Endothelial cell of umbilical vein (primary cell): ENCODE measurements around the gene ENKUR. TPM values are rescaled to one million over a fixed set of nuclear protein-coding genes. Genes with fewer than 3 reads are reported as not detected.

Experiments used
- BruUV-seq: library from RNA; stranded (reverse); fragments of 400-500 nt; replicated peaks from 2 replicates; lab custom pipeline; 2021; lab: Mats Ljungman, UMichigan
- CTCF ChIA-PET: fragments of 300-600, 350-600 bp; sonication (Branson Sonifier 250); formaldehyde crosslinking; loops from one replicate; lab custom pipeline; 2021; ENCODE audit warnings: antibody characterized with exemption, inconsistent platforms; lab: Charles Lee
- POLR2A ChIA-PET: fragments of 300-600, 350-600 bp; sonication (Branson Sonifier 250); formaldehyde crosslinking; loops from one replicate; lab custom pipeline; 2021; ENCODE audit warnings: antibody characterized with exemption, inconsistent platforms; lab: Charles Lee
- DNase-seq: peaks from one replicate; pipeline ENCODE4 v3.0.0-alpha.2; 2011; ENCODE audit warnings: low read depth, low spot score
- FAIRE-seq: peaks from 2 replicates; lab custom pipeline; 2011; peaks lifted over from hg19 to GRCh38; lab: Jason Lieb, UNC
- H2AFZ ChIP-seq: 2 replicates; pipeline ENCODE4 v1.6.0; 2012; ENCODE audit warnings: low read depth, low read length, control low read depth, inconsistent platforms
- H3K27ac ChIP-seq: 2 replicates; pipeline ENCODE4 v1.5.1; 2011; ENCODE audit warnings: low read depth, mild to moderate bottlenecking, control low read depth, low read length, moderate library complexity; ENCODE audit not compliant: insufficient read depth
- H3K27me3 ChIP-seq, 2 experiments: 2 replicates each; pipeline versions ENCODE4 v1.6.0 to v1.6.1; 2011; ENCODE audit warnings: low read length in 2 of 2, mixed read lengths in 1 of 2; ENCODE audit not compliant: control insufficient read depth in 2 of 2, insufficient read depth in 2 of 2
- H3K36me3 ChIP-seq, 2 experiments: 2 replicates in 1 of 2; 3 replicates in 1 of 2; pipeline ENCODE4 v1.5.1; 2011; ENCODE audit warnings: low read length in 2 of 2, mild to moderate bottlenecking in 1 of 2, moderate library complexity in 1 of 2; ENCODE audit not compliant: control insufficient read depth in 2 of 2, insufficient read depth in 2 of 2; ENCODE audit errors: extremely low read depth in 1 of 2
- H3K4me1 ChIP-seq: 3 replicates; pipeline ENCODE4 v1.5.1; 2011; ENCODE audit warnings: mild to moderate bottlenecking, low read length; ENCODE audit not compliant: control insufficient read depth, insufficient read depth; ENCODE audit errors: extremely low read depth
- H3K4me2 ChIP-seq: 2 replicates; pipeline ENCODE4 v1.6.1; 2011; ENCODE audit warnings: low read length, control low read depth, mixed read lengths; ENCODE audit not compliant: insufficient read depth
- H3K4me3 ChIP-seq, 3 experiments: fragments of 200-600 bp in 1 of 3; sonication (generic), shearing (Covaris generic) in 1 of 3; replicated peaks in 1 of 3; 2 replicates each; pipeline ENCODE4 v1.5.1; 2011 to 2016; ENCODE audit warnings: control low read depth in 3 of 3, low read length in 3 of 3, mild to moderate bottlenecking in 2 of 3, inconsistent platforms in 1 of 3, low read depth in 1 of 3, moderate library complexity in 1 of 3; ENCODE audit not compliant: insufficient read depth in 1 of 3
- H3K79me2 ChIP-seq: 2 replicates; pipeline ENCODE4 v1.6.0; 2012; ENCODE audit warnings: low read length, inconsistent platforms; ENCODE audit not compliant: control insufficient read depth, insufficient read depth
- H3K9ac ChIP-seq: replicated peaks from 2 replicates; pipeline ENCODE3; 2011; ENCODE audit warnings: low read length, control low read depth; ENCODE audit not compliant: insufficient read depth; ENCODE audit errors: extremely low read depth
- H3K9me1 ChIP-seq: replicated peaks from 3 replicates; pipeline ENCODE4 v1.6.0; 2011; ENCODE audit warnings: mild to moderate bottlenecking, low read length; ENCODE audit not compliant: control insufficient read depth, insufficient read depth; ENCODE audit errors: extremely low read depth
- H3K9me3 ChIP-seq: replicated peaks from 2 replicates; pipeline ENCODE4 v1.5.1; 2012; ENCODE audit warnings: low read length, inconsistent platforms; ENCODE audit not compliant: control insufficient read depth, insufficient read depth
- H4K20me1 ChIP-seq: replicated peaks from 2 replicates; pipeline ENCODE3; 2011; ENCODE audit warnings: mild to moderate bottlenecking, low read length; ENCODE audit not compliant: control insufficient read depth, insufficient read depth; ENCODE audit errors: extremely low read depth
- EZH2 ChIP-seq: IDR thresholded peaks from 2 replicates; pipeline ENCODE4 v1.6.1; 2012; ENCODE audit warnings: borderline replicate concordance, low read depth, mild to moderate bottlenecking, moderate library complexity, low read length, inconsistent platforms; ENCODE audit not compliant: severe bottlenecking
- FOS ChIP-seq: IDR thresholded peaks from 2 replicates; pipeline ENCODE4 v1.6.1; 2011; ENCODE audit warnings: mild to moderate bottlenecking, low read length, moderate library complexity, borderline replicate concordance; ENCODE audit not compliant: insufficient read depth
- GATA2 ChIP-seq: IDR thresholded peaks from 2 replicates; pipeline ENCODE4 v1.7.0; 2011; ENCODE audit warnings: low read depth, mild to moderate bottlenecking, moderate library complexity, mixed read lengths, low read length; ENCODE audit not compliant: insufficient read length, insufficient read depth
- JUN ChIP-seq: IDR thresholded peaks from 2 replicates; pipeline ENCODE4 v1.6.1; 2011; ENCODE audit warnings: borderline replicate concordance, low read depth; ENCODE audit not compliant: insufficient read length, insufficient read depth
- MYC ChIP-seq: IDR thresholded peaks from one replicate; pipeline ENCODE4 v1.6.1; 2011; ENCODE audit warnings: mild to moderate bottlenecking, low read depth, low read length
- POLR2A ChIP-seq: IDR thresholded peaks from 2 replicates; pipeline ENCODE4 v1.6.1; 2012; ENCODE audit warnings: low read depth, mild to moderate bottlenecking, control low read depth, low read length
- POLR2AphosphoS5 ChIP-seq: IDR thresholded peaks from 2 replicates; pipeline ENCODE4 v1.6.1; 2012; ENCODE audit warnings: low read depth, mild to moderate bottlenecking, control low read depth, low read length, moderate library complexity; ENCODE audit not compliant: insufficient read depth
- dilution Hi-C: fragments of 300-500 bp; cut with MboI; formaldehyde crosslinking; loops from one replicate; pipeline ENCODE4 v1.15.0; 2019; ENCODE audit warnings: low sequenced_read_pairs; ENCODE audit not compliant: extremely low pct_ligation_motif_present
- intact Hi-C: fragments of 100-400 bp; cut with micrococcal nuclease; formaldehyde crosslinking; loops from one replicate; pipeline ENCODE4 v1.10.0; 2022
- polyA plus RNA-seq, 4 experiments: library from polyadenylated mRNA; depleted of rRNA in 3 of 4; stranded (reverse) in 3 of 4; unstranded in 1 of 4; fragments of >200 nt; gene quantifications; 2 replicates each; pipeline versions ENCODE4 v1.2.1 to v1.2.3, GENCODE V29; 2011 to 2012; ENCODE audit warnings: missing spikeins in 1 of 4
- total RNA-seq: library from RNA; stranded (reverse); gene quantifications from 2 replicates; pipeline ENCODE4 v1.2.3, GENCODE V29; 2021
- TF ChIP-seq, protein P1 (sequence below): IDR thresholded peaks from 2 replicates; pipeline ENCODE4 v1.6.1; 2011; ENCODE audit not compliant: insufficient read depth, insufficient read length
- TF ChIP-seq, protein P2 (sequence below), 2 donors: IDR thresholded peaks; 1 replicate in 1 of 2; 2 replicates in 1 of 2; pipeline ENCODE4 v1.5.1; 2011; ENCODE audit warnings: low read length in 2 of 2, mild to moderate bottlenecking in 2 of 2, moderate library complexity in 2 of 2, control low read depth in 1 of 2, inconsistent platforms in 1 of 2, low read depth in 1 of 2; ENCODE audit not compliant: insufficient read depth in 1 of 2; ENCODE audit errors: extremely low read depth in 1 of 2

ENKUR gene
- total and polyA plus RNA-seq, 2 donors (not counting 3 experiments of a cell fraction or from before 2014, with no cell fraction given): 0.07 to 0.35 TPM

DNA sequence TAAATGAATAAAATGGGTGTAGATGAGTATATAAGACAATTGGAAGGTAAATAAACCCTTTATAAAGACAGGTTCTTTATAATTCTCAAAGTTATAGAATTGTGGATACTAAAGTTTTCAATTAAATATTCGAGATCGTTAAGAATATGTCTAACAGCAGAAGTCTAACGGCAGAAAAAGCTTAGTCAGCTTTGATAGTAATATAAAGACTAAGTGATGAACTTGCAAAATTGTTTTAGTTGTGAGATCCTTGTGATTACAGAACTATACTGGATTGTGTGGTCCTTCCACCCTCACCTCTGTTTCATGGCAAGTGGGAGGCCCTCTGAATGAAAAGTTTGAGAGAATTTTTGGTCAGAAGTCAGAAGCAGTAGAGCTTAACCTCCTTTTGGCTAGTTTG is 2.7 kb upstream of the ENKUR start:
- dilution Hi-C loops (no loop called here), intact Hi-C loops (loop anchor here (5.0 kb wide), 1 partner anchor 121 kb away; no protein-coding TSS in a partner anchor)
- no peak for TF ChIP-seq POLR2AphosphoS5
- TF ChIP-seq GATA2: no peak
- TF ChIP-seq JUN: no peak
- no peak for TF ChIP-seq FOS
- no peak for TF ChIP-seq MYC
- TF ChIP-seq, protein P1, sequence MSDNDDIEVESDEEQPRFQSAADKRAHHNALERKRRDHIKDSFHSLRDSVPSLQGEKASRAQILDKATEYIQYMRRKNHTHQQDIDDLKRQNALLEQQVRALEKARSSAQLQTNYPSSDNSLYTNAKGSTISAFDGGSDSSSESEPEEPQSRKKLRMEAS: no peak
- TF ChIP-seq, protein P2, sequence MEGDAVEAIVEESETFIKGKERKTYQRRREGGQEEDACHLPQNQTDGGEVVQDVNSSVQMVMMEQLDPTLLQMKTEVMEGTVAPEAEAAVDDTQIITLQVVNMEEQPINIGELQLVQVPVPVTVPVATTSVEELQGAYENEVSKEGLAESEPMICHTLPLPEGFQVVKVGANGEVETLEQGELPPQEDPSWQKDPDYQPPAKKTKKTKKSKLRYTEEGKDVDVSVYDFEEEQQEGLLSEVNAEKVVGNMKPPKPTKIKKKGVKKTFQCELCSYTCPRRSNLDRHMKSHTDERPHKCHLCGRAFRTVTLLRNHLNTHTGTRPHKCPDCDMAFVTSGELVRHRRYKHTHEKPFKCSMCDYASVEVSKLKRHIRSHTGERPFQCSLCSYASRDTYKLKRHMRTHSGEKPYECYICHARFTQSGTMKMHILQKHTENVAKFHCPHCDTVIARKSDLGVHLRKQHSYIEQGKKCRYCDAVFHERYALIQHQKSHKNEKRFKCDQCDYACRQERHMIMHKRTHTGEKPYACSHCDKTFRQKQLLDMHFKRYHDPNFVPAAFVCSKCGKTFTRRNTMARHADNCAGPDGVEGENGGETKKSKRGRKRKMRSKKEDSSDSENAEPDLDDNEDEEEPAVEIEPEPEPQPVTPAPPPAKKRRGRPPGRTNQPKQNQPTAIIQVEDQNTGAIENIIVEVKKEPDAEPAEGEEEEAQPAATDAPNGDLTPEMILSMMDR (IDR thresholded peaks at IDR 0.05; ENCODE audit: extremely low read depth in 1 of 2, insufficient read depth in 1 of 2, low read depth in 1 of 2, low read length in 2 of 2): no peak
- no peak for TF ChIP-seq POLR2A
- TF ChIP-seq EZH2: no peak
- H3K9me1 ChIP-seq: no peaks in the 10 kb centered on the region
- DNase-seq: no peak
- FAIRE-seq: no peak
- no peak overlapping the region for H3K9ac ChIP-seq
- H3K9me3 ChIP-seq: no peaks in the 10 kb centered on the region
- H3K4me3 ChIP-seq: no peak overlapping the region
- H2AFZ ChIP-seq: no peak overlapping the region
- CTCF ChIA-PET: interaction anchor here (1.1 kb wide), 1 partner anchor 66 kb away, joined by 3 read pairs; the partner anchor contains the start of gene PRTFDC1
- no peak overlapping the region for H3K4me2 ChIP-seq
- no TSS peak for BruUV-seq
- H3K4me1 ChIP-seq: peaks cover 34% of the 10 kb centered on the region
- H3K27ac ChIP-seq: no peak overlapping the region
- H3K36me3 ChIP-seq: no peaks in the 10 kb centered on the region
- H3K79me2 ChIP-seq: no peaks in the 10 kb centered on the region
- POLR2A ChIA-PET: no interaction called here
- no peaks in the 10 kb centered on the region for H3K27me3 ChIP-seq
- no peaks in the 10 kb centered on the region for H4K20me1 ChIP-seq
